Stomach (tissue), 9 donors: ENCODE data around the gene AP1S2. TPM values are rescaled to one million over a fixed set of nuclear protein-coding genes. Genes with fewer than 3 reads are reported as not detected.
A peak's percentile ranks its signal among the peaks of the same experiment; 100 is the strongest.

Experiments used
- DNase-seq, 2 donors: peaks; one replicate each; pipeline versions ENCODE4 v3.0.0 to v3.0.0-alpha.2; 2013 to 2019
- H3K27ac ChIP-seq, 5 donors: fragments of 200-600 bp in 4 of 5; sonication (generic) in 4 of 5; one replicate each; pipeline ENCODE4 v1.5.1; 2013 to 2019; ENCODE audit warnings: mild to moderate bottlenecking in 1 of 5, moderate library complexity in 1 of 5
- H3K27me3 ChIP-seq, 3 donors: fragments of 200-600 bp; sonication (generic); one replicate each; pipeline ENCODE4 v1.5.1; 2017 to 2019; ENCODE audit warnings: mixed run types in 1 of 3
- H3K36me3 ChIP-seq, 4 donors: fragments of 200-600 bp; sonication (generic); 1 replicate in 3 of 4; 2 replicates in 1 of 4; pipeline ENCODE4 v1.5.1; 2016 to 2019
- H3K4me1 ChIP-seq, 4 donors: fragments of 200-600 bp; sonication (generic); one replicate each; pipeline ENCODE4 v1.5.1; 2016 to 2019
- H3K4me3 ChIP-seq, 4 donors: fragments of 200-600 bp; sonication (generic) in 3 of 4; one replicate each; pipeline ENCODE4 v1.5.1; 2016 to 2019; ENCODE audit warnings: mild to moderate bottlenecking in 1 of 4
- H3K9me3 ChIP-seq, 4 donors: fragments of 200-600 bp; sonication (generic); one replicate each; pipeline ENCODE4 v1.5.1; 2016 to 2019
- CTCF ChIP-seq, 7 experiments: fragments of 450-650 bp in 4 of 7; fragments of 200-600 bp in 3 of 7; sonication (generic) in 3 of 7; IDR thresholded peaks; one replicate each; pipeline ENCODE4 v1.5.1; 2016 to 2019; ENCODE audit warnings: antibody characterized with exemption in 7 of 7, control low read depth in 2 of 7, mild to moderate bottlenecking in 1 of 7
- EP300 ChIP-seq: sonication (generic); formaldehyde crosslinking; IDR thresholded peaks from one replicate; pipeline ENCODE4 v1.6.1; 2017; ENCODE audit warnings: antibody characterized with exemption
- POLR2A ChIP-seq, 4 donors: fragments of 450-650 bp; IDR thresholded peaks; one replicate each; pipeline ENCODE4 v1.6.1; 2016; ENCODE audit warnings: antibody characterized with exemption in 4 of 4, control low read depth in 2 of 4, mild to moderate bottlenecking in 1 of 4, moderate library complexity in 1 of 4
- POLR2AphosphoS5 ChIP-seq, 3 donors: sonication (generic); formaldehyde crosslinking; IDR thresholded peaks; one replicate each; pipeline ENCODE4 v1.6.1; 2016; ENCODE audit warnings: antibody characterized with exemption in 3 of 3
- WGBS, 5 donors: extraction: QIAGEN DNeasy Blood & Tissue Kit in 3 of 5; methylation state at CpG; one replicate each; pipeline versions ENCODE4 v1.1.5 to v1.1.7; 2013 to 2018; 5-methylcytosine and 5-hydroxymethylcytosine counted together
- intact Hi-C: fragments of 100-400 bp; cut with DNase I; formaldehyde crosslinking; loops from one replicate; pipeline ENCODE4 v1.15.1; 2023; ENCODE audit warnings: low total_unique reads
- polyA plus RNA-seq, 3 donors: library from polyadenylated mRNA; stranded (reverse); fragments of 200-250 nt; gene quantifications; one replicate each; pipeline ENCODE4 v1.2.3, GENCODE V29; 2013
- total RNA-seq, 5 donors: library from RNA; depleted of rRNA; stranded (reverse); fragments of >200 nt; gene quantifications; one replicate each; pipeline versions ENCODE4 v1.1.0 to v1.2.3, GENCODE V29; 2014 to 2016
- donor health status: healthy with polysubstance abuse.
- donor health status: Bipolar disorder and iron deficiency.
- donor health status: healthy.

Gene AP1S2
- total and polyA plus RNA-seq, 8 donors = 8.1 to 146 (median 18.2) TPM

- peak within 1 kb of the TSS; percentile 68 to 84 (median 76) for H3K4me3 ChIP-seq
- 0 to 6% (median 0%) methylated on average over 11 to 55 of the region's 55 CpGs for WGBS, 5 donors
- no peaks in the 10 kb centered on the region for H3K27me3 ChIP-seq
- TF ChIP-seq EP300 (no peak), POLR2AphosphoS5 (IDR thresholded peaks at IDR 0.05) (peak; percentile 71 to 83 (median 81)), POLR2A (IDR thresholded peaks at IDR 0.05) (no peak)
- H3K9me3 ChIP-seq = no peaks in the 10 kb centered on the region
- intact Hi-C loops = no loop called here
- peaks cover 0 to 44% (median 19%) of the 10 kb centered on the region in 4 donors for H3K4me1 ChIP-seq
- DNase-seq = peak; percentile 91 to 96
- peak within 1 kb of the TSS; percentile 82 to 93 (median 88) for H3K27ac ChIP-seq
- H3K36me3 ChIP-seq = peaks cover 0 to 21% (median 11%) of the 10 kb centered on the region in 4 donors
Measured at GRCh38 chrX:15789979-15790768, 64.4 kb downstream of the AP1S2 start, which contains the start of gene ZRSR2. Gene ZRSR2 (plus strand): TSS chrX:15790484. CDS start chrX:15790496, 12 bp downstream.

- Histone ChIP-seq H3K4me3 (no peak overlapping the region), H3K27me3 (no peaks in the 10 kb centered on the region), H3K4me1 (peaks cover 0 to 22% (median 12%) of the 10 kb centered on the region in 4 donors), H3K36me3 (peaks cover 0 to 28% (median 16%) of the 10 kb centered on the region in 4 donors), H3K9me3 (no peaks in the 10 kb centered on the region), H3K27ac (no peak overlapping the region)
- intact Hi-C loops = no loop called here
- DNase-seq = peak in 1 of 2 donors; percentile 3
- WGBS, 5 donors = 67 to 80% (median 77%) methylated on average over 1 to 3 of the region's 3 CpGs; no CpG with 5 or more reads in 1 of the 5 donors
- TF ChIP-seq CTCF (IDR thresholded peaks at IDR 0.05) = no peak
- no peak for TF ChIP-seq EP300
- no peak for TF ChIP-seq POLR2A (IDR thresholded peaks at IDR 0.05)
- no peak for TF ChIP-seq POLR2AphosphoS5 (IDR thresholded peaks at IDR 0.05)
Measured at GRCh38 chrX:15786915-15787314, 67.7 kb downstream of the AP1S2 start.

GRCh38 chrX:15785176-15785750, 69.3 kb downstream of the AP1S2 start:
- Histone ChIP-seq H3K4me3 (no peak overlapping the region), H3K36me3 (peaks cover 0 to 44% (median 27%) of the 10 kb centered on the region in 4 donors), H3K4me1 (peaks cover 0 to 10% (median 4%) of the 10 kb centered on the region in 4 donors), H3K27me3 (no peaks in the 10 kb centered on the region), H3K27ac (no peak overlapping the region), H3K9me3 (no peaks in the 10 kb centered on the region)
- TF ChIP-seq CTCF (IDR thresholded peaks at IDR 0.05) (no peak), POLR2AphosphoS5 (IDR thresholded peaks at IDR 0.05) (no peak), EP300 (no peak), POLR2A (IDR thresholded peaks at IDR 0.05) (no peak)
- intact Hi-C loops = no loop called here
- 82 to 91% (median 91%) methylated on average over 3 of the region's 3 CpGs for WGBS, 5 donors
- DNase-seq = no peak

DNA sequence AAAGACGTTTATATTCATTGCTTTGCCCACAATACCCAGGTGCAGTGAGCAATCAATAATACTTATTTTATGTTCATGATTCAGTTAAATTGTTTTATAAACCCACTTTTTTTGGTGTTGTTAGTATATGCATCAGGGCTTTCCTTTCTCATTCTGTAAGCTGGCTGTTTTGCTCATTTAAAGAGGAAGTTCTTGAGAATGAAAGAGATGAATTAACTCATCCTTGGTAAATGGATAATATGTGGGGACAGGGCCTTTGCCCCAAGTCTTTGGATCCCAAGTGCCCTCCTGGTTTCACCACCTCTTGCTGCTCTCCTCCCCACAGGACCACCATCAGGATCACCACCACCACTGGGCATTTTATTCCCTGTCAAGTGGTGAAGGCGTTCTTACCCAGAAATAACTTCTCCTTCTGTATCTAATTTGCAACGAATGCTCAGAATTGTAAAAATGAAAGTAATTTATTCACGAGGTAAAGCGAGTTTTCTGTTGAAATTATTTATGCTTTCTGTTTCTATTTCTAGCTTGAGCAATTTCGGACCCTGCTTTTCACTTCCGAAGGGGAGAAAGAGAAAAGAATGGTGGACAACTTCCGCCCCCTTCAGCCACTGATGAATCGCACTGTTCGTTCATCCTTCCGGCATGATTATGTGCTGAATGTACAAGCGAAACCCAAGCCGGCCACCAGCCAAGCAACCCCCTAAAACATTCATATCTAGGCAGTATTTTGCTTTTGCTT, 72.5 kb downstream of the AP1S2 start:
- Histone ChIP-seq H3K36me3 (peaks cover 0 to 72% (median 42%) of the 10 kb centered on the region in 4 donors), H3K27me3 (no peaks in the 10 kb centered on the region), H3K4me1 (no peaks in the 10 kb centered on the region), H3K27ac (peak overlapping the region in 2 of 5 donors; percentile 36 to 53), H3K4me3 (no peak overlapping the region), H3K9me3 (no peaks in the 10 kb centered on the region)
- WGBS, 5 donors = 67 to 86% (median 74%) methylated on average over 13 of the region's 13 CpGs
- intact Hi-C loops = no loop called here
- no peak for DNase-seq
- no peak for TF ChIP-seq POLR2AphosphoS5 (IDR thresholded peaks at IDR 0.05)

Other genes starting within 250 kb of the AP1S2 start
- gene CLTRN, start 190.0 kb downstream of the AP1S2 start, total RNA-seq = 1 to 10 TPM in 2 of 5 donors, not detected in 3; 2.4 to 8.5 TPM
- gene CLTRN, start 190.0 kb downstream of the AP1S2 start, polyA plus RNA-seq = 1 to 10 TPM; 2.4 to 5.4 (median 3.5) TPM
- 100 to 1,000 TPM in 1 of 5 donors, 10 to 100 TPM in 3, not detected in 1; 17.6 to 102 (median 26.5) TPM for gene CA5B, start 116.5 kb downstream of the AP1S2 start, total RNA-seq
- 1 to 10 TPM; 1.2 to 1.7 (median 1.3) TPM for gene CA5B, start 116.5 kb downstream of the AP1S2 start, polyA plus RNA-seq
- 10 to 100 TPM in 3 of 5 donors, 1 to 10 TPM in 2; 1.4 to 22.0 (median 10.3) TPM for gene ZRSR2, start 64.3 kb downstream of the AP1S2 start, total RNA-seq
- 10 to 100 TPM; 12.6 to 26.4 (median 15.5) TPM for gene ZRSR2, start 64.3 kb downstream of the AP1S2 start, polyA plus RNA-seq